HG02943 (cell line): ENCODE results near the gene IL15.
"Not testable (repeated sequence)": the region's sequence is repeated elsewhere in the genome, so short reads cannot be mapped to it uniquely, and the experiment has no call there.

ENCODE experiments used
- ATAC-seq: cut with Tn5 transposase; IDR thresholded peaks from one replicate; pipeline ENCODE4 v1.9.1; 2021; ENCODE audit warnings: mild to moderate bottlenecking, low read depth, moderate library complexity; ENCODE audit not compliant: unreplicated experiment

Gene IL15

GRCh38 chr4:141692081-141692480 is 55.7 kb downstream of the IL15 start:
- no peak for ATAC-seq

DNA sequence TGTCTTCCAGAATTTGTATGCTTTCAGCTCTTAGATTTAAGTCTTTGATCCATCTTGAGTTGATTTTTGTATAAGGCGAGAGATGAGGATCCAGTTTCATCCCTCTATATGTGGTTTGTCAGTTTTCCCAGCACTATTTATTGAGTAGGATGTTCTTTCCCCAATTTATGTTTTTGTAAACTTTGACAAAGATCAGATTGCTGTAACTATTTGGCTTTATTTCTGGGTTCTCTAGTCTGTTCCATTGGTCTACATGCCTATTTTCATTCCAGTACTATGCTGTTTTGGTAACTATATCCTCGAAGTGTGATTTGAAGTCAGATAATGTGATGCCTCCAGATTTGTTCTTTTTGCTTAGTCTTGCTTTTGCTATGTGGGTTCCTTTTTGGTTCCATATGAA is 60.7 kb downstream of the IL15 start:
- no peak for ATAC-seq

GRCh38 chr4:141702472-141703182 is 66.2 kb downstream of the IL15 start:
- no peak for ATAC-seq

GRCh38 chr4:141703497-141703896 is 67.1 kb downstream of the IL15 start:
- no peak for ATAC-seq

- ATAC-seq: peak; percentile 20
Measured at GRCh38 chr4:141705048-141705746, 68.8 kb downstream of the IL15 start.

- ATAC-seq: peak; percentile 54
Measured at GRCh38 chr4:141705747-141706377, 69.5 kb downstream of the IL15 start.

DNA sequence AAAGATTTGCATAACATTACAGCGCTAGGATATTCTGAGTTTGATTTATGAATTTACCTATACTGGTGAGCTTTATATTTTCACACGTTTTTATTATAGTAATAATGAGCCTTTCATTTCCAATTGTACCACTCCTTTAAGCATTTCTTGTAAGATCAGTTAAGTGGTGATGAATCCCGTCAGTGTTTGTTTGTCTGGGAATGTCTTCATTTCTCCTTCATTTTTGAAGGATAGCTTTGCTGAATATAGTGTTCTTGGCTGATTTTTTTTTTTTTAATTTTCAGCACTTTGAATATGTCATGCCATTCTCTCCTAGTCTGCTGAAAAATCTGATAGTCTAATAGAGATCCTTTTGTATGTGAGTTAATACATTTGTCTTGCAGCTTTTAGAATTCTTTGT is 70.1 kb downstream of the IL15 start:
- ATAC-seq: no peak

DNA sequence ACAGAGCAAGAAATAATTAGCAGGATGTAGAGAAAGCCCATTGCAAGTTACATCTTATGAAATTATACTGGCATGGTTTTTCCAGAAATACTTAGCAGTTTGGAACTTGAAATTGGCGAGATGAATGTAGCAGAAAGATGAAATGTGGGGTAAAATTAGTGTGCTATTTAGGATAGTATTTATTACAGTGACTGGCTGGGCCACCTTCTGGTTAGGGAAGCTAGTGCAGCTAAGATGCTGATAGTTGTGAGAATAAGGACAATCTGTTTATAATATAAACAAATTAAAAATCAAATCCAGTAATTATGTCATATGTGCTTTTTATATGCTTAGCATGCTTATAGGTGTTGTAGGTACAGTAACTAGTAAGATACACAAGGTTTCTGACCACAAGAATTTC is 74.8 kb downstream of the IL15 start:
- ATAC-seq: no peak

GRCh38 chr4:141713185-141713584 is 76.8 kb downstream of the IL15 start:
- no peak for ATAC-seq

DNA sequence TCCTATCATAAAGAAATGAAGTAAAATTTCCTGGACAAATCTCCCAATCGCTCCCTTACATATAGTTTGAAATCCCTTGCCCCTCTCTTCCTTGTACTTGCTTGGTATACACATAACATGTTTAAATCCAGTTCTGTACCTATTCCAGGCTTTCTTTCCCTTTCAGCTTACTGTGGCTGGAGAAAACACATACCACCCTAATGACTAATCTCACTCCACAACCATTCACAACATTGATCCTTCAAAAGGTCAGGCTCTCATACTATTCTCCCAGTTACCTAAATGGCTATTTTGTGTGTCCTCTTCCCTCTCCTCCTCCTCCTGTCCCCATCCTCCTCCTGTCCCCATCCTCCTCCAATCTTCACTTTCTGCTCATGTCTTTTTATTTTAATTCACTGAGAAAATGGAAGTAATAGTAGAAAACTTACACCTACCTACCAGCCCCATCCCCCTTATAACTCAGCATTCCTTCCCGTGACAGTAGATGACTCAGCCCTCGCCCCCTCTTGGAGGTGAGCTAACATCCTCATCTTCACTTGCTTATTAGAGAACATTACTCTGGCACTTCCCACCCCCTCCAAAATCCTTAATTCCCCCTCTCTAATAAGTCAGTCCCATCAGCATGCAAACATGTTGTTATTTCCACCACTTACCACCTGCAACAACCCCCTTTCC is 77.5 kb downstream of the IL15 start:
- ATAC-seq: no peak

- no peak for ATAC-seq
Measured at GRCh38 chr4:141719585-141719984, 83.2 kb downstream of the IL15 start.

GRCh38 chr4:141721174-141721573 is 84.8 kb downstream of the IL15 start:
- no peak for ATAC-seq

DNA sequence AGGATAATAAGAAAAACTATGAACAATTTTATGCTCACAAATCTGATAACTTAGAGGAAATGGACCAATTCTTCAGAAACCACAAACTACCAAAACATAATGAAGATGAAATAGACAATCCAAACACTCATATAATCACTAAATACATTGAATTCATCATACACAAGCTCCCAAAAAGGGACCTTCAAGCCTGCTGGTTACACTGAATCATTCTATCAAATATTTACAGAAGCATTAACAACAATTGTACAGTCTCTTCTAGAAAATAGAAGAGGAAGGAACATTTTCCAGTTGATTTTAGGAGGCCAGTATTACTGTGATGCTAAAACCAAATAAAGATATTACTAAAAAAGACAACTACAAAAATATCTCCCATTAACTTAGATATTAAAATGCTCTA is 88.3 kb downstream of the IL15 start:
- ATAC-seq: no peak

DNA sequence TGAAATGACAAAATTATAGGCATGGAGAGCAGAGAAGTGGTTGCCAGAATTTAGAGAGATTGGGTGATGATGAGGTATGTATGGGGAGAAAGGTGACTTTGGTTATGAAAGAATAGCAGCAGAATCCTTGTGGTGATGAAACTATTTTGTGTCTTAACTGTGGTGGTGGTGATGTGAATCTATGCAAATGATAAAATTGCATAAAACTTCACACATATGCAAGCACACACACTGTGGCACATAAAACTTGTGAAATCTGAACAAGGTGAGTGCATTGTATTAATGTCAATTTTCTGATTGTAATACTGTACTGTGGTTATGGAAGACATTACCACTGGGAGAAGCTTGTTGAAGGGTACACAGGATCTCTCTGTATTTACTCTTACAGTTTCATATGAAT is 91.0 kb downstream of the IL15 start:
- ATAC-seq: no peak

- ATAC-seq: no peak
Measured at GRCh38 chr4:141730805-141731204, 94.4 kb downstream of the IL15 start.

- ATAC-seq: no peak
Measured at GRCh38 chr4:141731481-141731880, 95.1 kb downstream of the IL15 start.

- ATAC-seq: no peak
Measured at GRCh38 chr4:141739636-141740035, 103.3 kb downstream of the IL15 start.

- no peak for ATAC-seq
Measured at GRCh38 chr4:141746026-141746425, 109.6 kb downstream of the IL15 start.

DNA sequence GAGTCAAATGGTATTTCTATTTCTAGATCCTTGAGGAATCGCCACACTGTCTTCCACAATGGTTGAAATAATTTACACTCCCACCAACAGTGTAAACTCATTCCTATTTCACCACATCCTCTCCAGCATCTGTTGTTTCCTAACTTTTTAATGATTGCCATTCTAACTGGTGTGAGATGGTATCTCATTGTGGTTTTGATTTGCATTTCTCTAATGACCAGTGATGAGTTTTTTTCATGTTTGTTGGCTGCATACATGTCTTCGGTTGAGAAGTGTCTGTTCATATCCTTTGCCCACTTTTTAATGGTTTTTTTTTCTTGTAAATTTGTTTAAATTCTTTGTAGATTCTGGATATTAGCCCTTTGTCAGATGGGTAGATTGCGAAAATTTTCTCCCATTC is 115.4 kb downstream of the IL15 start:
- ATAC-seq: not testable (repeated sequence)

- no peak for ATAC-seq
Measured at GRCh38 chr4:141757287-141757686, 120.9 kb downstream of the IL15 start.

DNA sequence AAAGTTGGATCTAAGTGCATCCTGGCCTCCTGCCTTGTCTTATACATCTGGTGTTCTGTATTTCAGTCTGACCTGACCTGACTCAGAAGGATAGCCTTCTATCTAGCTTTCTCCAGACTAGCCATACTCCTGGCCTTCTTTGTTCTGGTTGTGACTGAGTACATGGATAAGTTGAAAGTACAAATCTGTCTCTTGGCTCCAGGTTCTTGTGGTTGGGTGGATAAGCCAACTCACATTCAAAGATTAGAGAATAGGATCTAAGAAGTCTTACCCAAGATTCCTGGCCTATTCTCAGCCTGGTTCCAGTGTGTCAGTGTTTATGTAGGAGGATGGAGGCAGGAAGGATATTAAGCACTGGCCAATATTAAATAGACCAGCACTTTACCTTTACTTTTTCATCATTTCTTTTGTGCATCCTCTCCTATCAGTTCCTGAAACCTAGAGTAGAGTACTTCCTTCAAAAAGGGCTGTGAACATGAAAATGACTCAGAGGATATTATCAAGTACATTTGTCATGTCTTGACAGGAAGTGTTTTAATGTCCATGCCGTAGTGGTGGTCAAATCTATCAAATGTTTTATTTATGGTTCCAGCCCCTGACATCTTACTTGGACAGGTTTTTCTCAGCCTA is 123.5 kb downstream of the IL15 start:
- ATAC-seq: no peak
